Measurements from ENCODE around the gene NDST3. TPM values are rescaled to one million over a fixed set of nuclear protein-coding genes. Genes with fewer than 3 reads are reported as not detected.
A peak's percentile ranks its signal among the peaks of the same experiment; 100 is the strongest.

The NDST3 gene
- total RNA-seq, 2 experiments from 2014 or later, result not detected

DNA sequence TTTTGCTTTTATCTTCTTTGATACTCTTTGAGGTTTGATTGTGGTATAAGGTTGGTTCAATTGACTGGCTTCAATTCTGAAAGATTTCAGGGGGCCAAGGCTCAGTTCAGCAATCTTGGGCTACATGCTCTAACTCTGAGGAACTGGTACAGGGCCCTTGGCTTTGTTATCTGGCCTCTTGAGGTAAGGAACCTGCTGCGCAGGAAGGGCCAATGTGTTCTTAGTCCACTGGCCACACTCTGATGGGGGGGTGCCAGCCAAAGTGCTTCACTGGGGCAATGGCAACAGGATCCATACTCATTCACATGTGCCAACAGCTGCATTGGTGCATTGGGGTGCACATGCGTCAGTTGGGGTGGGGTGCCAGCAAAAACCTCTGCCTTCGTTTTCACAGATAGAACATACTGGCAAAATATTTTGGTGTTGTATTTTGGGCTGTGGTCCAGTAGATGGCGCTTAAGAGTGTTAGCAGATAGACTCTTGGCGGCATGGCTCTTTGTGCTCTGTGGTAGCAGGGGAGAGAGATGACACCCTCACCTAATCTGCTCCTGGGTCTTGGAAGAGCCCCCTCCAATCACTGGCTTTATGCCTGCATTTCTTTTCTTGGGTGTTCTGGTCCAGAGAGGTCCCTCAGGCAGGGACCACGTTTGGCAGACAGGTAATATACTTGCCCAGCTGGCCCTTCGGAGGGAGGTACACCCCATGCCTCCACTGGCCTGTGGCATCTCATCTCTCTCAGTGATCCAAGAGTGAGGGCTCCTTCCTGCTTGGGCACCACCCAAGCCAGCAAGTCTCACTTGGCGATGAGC lies 42.9 kb downstream of the NDST3 start:
- Histone ChIP-seq H3K27ac (ENCODE audit: low read depth, low read length, poor library complexity, severe bottlenecking) (no peak overlapping the region), H3K9me3 (ENCODE audit: low read length) (no peaks in the 10 kb centered on the region), H3K4me1 (ENCODE audit: insufficient read depth, low read length, poor library complexity, severe bottlenecking) (no peaks in the 10 kb centered on the region), H4K20me1 (ENCODE audit: insufficient read depth, low read length) (no peaks in the 10 kb centered on the region), H2AFZ (ENCODE audit: low read length) (no peak overlapping the region), H3K36me3 (ENCODE audit: insufficient read depth, low read length) (no peaks in the 10 kb centered on the region), H3K79me2 (ENCODE audit: insufficient read depth, low read depth, low read length) (no peaks in the 10 kb centered on the region), H3K9me2 (ENCODE audit: insufficient read depth, low read length) (no peaks in the 10 kb centered on the region), H3K4me3 (ENCODE audit: low read depth, low read length, poor library complexity, severe bottlenecking) (no peak overlapping the region), H3K4me2 (ENCODE audit: low read length) (no peak overlapping the region)
- BruUV-seq (replicated peaks), result no TSS peak
- intact Hi-C loops (cut with micrococcal nuclease; ENCODE audit: unreplicated experiment), result loop anchor here (2.0 to 5.0 kb wide), 2 partner anchors 148 to 195 kb away; no protein-coding TSS in a partner anchor
- ChIA-PET POLR2A (no interaction called here), CTCF (ENCODE audit: unreplicated experiment) (no interaction called here)
- no peak for TF ChIP-seq EZH2phosphoT487 (IDR thresholded peaks at IDR 0.05; ENCODE audit: borderline replicate concordance, low read depth, low read length)
- TF ChIP-seq, protein P1, sequence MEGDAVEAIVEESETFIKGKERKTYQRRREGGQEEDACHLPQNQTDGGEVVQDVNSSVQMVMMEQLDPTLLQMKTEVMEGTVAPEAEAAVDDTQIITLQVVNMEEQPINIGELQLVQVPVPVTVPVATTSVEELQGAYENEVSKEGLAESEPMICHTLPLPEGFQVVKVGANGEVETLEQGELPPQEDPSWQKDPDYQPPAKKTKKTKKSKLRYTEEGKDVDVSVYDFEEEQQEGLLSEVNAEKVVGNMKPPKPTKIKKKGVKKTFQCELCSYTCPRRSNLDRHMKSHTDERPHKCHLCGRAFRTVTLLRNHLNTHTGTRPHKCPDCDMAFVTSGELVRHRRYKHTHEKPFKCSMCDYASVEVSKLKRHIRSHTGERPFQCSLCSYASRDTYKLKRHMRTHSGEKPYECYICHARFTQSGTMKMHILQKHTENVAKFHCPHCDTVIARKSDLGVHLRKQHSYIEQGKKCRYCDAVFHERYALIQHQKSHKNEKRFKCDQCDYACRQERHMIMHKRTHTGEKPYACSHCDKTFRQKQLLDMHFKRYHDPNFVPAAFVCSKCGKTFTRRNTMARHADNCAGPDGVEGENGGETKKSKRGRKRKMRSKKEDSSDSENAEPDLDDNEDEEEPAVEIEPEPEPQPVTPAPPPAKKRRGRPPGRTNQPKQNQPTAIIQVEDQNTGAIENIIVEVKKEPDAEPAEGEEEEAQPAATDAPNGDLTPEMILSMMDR (conservative IDR thresholded peaks at IDR 0.05; ENCODE audit: low read length), result peak; percentile 77
- DNase-seq (ENCODE audit: low spot score), result peak; percentile 41

DNA sequence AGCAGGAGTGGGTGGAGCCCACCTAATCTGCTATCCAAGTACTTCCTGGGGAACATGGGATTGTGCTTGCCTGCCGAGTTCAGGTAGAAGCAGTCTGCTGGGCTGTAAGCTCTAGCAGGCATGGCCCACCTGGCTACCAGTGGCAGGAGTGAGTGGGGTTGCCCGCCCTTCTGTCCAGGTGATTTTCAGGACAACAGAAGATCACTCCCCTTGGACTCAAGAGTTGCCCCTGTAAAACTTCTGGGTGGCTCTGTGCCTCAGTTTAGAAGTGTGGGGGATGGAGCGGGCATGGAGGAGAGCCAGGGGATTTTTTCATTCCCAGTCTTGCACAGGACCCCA lies 43.5 kb downstream of the NDST3 start:
- H3K36me3 ChIP-seq (ENCODE audit: insufficient read depth, low read length), result no peaks in the 10 kb centered on the region
- no peak for DNase-seq (ENCODE audit: low spot score)
- intact Hi-C loops (cut with micrococcal nuclease; ENCODE audit: unreplicated experiment), result loop anchor here (2.0 to 5.0 kb wide), 2 partner anchors 147 to 195 kb away; no protein-coding TSS in a partner anchor
- TF ChIP-seq EZH2phosphoT487 (IDR thresholded peaks at IDR 0.05; ENCODE audit: borderline replicate concordance, low read depth, low read length), result no peak
- TF ChIP-seq, protein P1 (conservative IDR thresholded peaks at IDR 0.05; ENCODE audit: low read length), result no peak
- no peaks in the 10 kb centered on the region for H3K9me2 ChIP-seq (ENCODE audit: insufficient read depth, low read length)
- no peaks in the 10 kb centered on the region for H4K20me1 ChIP-seq (ENCODE audit: insufficient read depth, low read length)
- H3K4me3 ChIP-seq (ENCODE audit: low read depth, low read length, poor library complexity, severe bottlenecking), result no peak overlapping the region
- H3K27ac ChIP-seq (ENCODE audit: low read depth, low read length, poor library complexity, severe bottlenecking), result no peak overlapping the region
- H3K79me2 ChIP-seq (ENCODE audit: insufficient read depth, low read depth, low read length), result no peaks in the 10 kb centered on the region
- no peak overlapping the region for H2AFZ ChIP-seq (ENCODE audit: low read length)
- BruUV-seq (replicated peaks), result no TSS peak
- H3K9me3 ChIP-seq (ENCODE audit: low read length), result no peaks in the 10 kb centered on the region
- no peak overlapping the region for H3K4me2 ChIP-seq (ENCODE audit: low read length)
- H3K4me1 ChIP-seq (ENCODE audit: insufficient read depth, low read length, poor library complexity, severe bottlenecking), result no peaks in the 10 kb centered on the region
- CTCF ChIA-PET (ENCODE audit: unreplicated experiment), result no interaction called here
- POLR2A ChIA-PET, result interaction anchor here (0.6 kb wide), 1 partner anchor 339 kb away, joined by 4 read pairs; no protein-coding TSS in a partner anchor

DNA sequence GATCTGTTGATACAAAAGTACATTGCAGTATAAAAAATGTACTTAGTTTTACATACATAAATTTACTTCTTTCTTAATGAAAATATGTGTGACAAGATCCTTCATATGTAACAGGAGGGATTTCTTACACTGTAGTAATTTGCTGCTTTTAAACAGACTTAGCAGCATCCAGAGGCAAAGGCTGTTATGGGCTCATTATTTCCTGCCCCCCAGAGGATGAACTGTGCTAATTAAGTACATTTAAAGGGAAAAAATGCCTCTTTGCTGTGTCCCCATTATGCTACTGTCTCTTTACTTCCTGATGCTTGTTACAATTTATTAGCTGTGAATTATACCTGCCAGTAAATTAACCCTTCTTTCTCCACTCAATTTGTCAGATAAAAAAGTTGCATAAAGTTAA lies 47.1 kb downstream of the NDST3 start:
- no peak for DNase-seq (ENCODE audit: low spot score)
- no TSS peak for BruUV-seq (replicated peaks)
- Histone ChIP-seq H3K27ac (ENCODE audit: low read depth, low read length, poor library complexity, severe bottlenecking) (no peak overlapping the region), H3K9me3 (ENCODE audit: low read length) (no peaks in the 10 kb centered on the region), H3K4me2 (ENCODE audit: low read length) (no peak overlapping the region), H4K20me1 (ENCODE audit: insufficient read depth, low read length) (no peaks in the 10 kb centered on the region), H3K4me1 (ENCODE audit: insufficient read depth, low read length, poor library complexity, severe bottlenecking) (no peaks in the 10 kb centered on the region), H3K4me3 (ENCODE audit: low read depth, low read length, poor library complexity, severe bottlenecking) (no peak overlapping the region), H3K79me2 (ENCODE audit: insufficient read depth, low read depth, low read length) (no peaks in the 10 kb centered on the region), H2AFZ (ENCODE audit: low read length) (no peak overlapping the region), H3K9me2 (ENCODE audit: insufficient read depth, low read length) (no peaks in the 10 kb centered on the region), H3K36me3 (ENCODE audit: insufficient read depth, low read length) (no peaks in the 10 kb centered on the region)
- POLR2A ChIA-PET, result interaction anchor here (0.6 to 0.7 kb wide), 2 partner anchors 83 to 185 kb away, joined by 3 read pairs; no protein-coding TSS in a partner anchor
- intact Hi-C loops (cut with micrococcal nuclease; ENCODE audit: unreplicated experiment), result no loop called here
- TF ChIP-seq, protein P1 (conservative IDR thresholded peaks at IDR 0.05; ENCODE audit: low read length), result no peak
- no peak for TF ChIP-seq EZH2phosphoT487 (IDR thresholded peaks at IDR 0.05; ENCODE audit: borderline replicate concordance, low read depth, low read length)
- CTCF ChIA-PET (ENCODE audit: unreplicated experiment), result no interaction called here

Data from OCI-LY7 (cell line).